Measurements from ENCODE around the gene ZMYND15. TPM values are rescaled to one million over a fixed set of nuclear protein-coding genes. Genes with fewer than 3 reads are reported as not detected.

Gene ZMYND15
- total RNA-seq, 2 experiments from 2014 or later: 0.10 TPM; not detected in 1

Other genes starting within 250 kb of the ZMYND15 start
- gene SPNS2, start 241.0 kb upstream of the ZMYND15 start, total RNA-seq: under 1 TPM; 0.15 to 0.60 TPM
- 10 to 100 TPM; 36.7 to 37.7 TPM for gene MYBBP1A, start 184.4 kb upstream of the ZMYND15 start, total RNA-seq
- not detected for gene GGT6, start 179.3 kb upstream of the ZMYND15 start, total RNA-seq
- not detected for gene SMTNL2, start 155.3 kb upstream of the ZMYND15 start, total RNA-seq
- not detected for gene ALOX15, start 98.2 kb upstream of the ZMYND15 start, total RNA-seq
- gene PELP1, start 35.7 kb upstream of the ZMYND15 start, total RNA-seq: 10 to 100 TPM; 67.7 to 69.2 TPM
- gene ARRB2, start 29.2 kb upstream of the ZMYND15 start, total RNA-seq: 100 to 1,000 TPM; 372 to 378 TPM
- 10 to 100 TPM; 24.6 to 25.3 TPM for gene MED11, start 8.4 kb upstream of the ZMYND15 start, total RNA-seq
- gene CXCL16, start 95 bp downstream of the ZMYND15 start, total RNA-seq: 1 to 10 TPM; 2.2 to 2.6 TPM
- under 1 TPM in 1 of 2 experiments, not detected in 1; 0.35 TPM for gene TM4SF5, start 32.1 kb downstream of the ZMYND15 start, total RNA-seq
- under 1 TPM in 1 of 2 experiments, not detected in 1; 0.40 TPM for gene VMO1, start 46.5 kb downstream of the ZMYND15 start, total RNA-seq
- gene GLTPD2, start 49.1 kb downstream of the ZMYND15 start, total RNA-seq: not detected
- gene PSMB6, start 56.3 kb downstream of the ZMYND15 start, total RNA-seq: 100 to 1,000 TPM; 118 to 121 TPM
- 10 to 100 TPM; 17.4 to 20.7 TPM for gene PLD2, start 67.3 kb downstream of the ZMYND15 start, total RNA-seq
- gene MINK1, start 93.5 kb downstream of the ZMYND15 start, total RNA-seq: 100 to 1,000 TPM; 107 to 109 TPM
- gene C17orf107, start 159.7 kb downstream of the ZMYND15 start, total RNA-seq: under 1 TPM; 0.58 to 0.98 TPM
- under 1 TPM; 0.33 to 0.43 TPM for gene CHRNE, start 163.3 kb downstream of the ZMYND15 start, total RNA-seq
- not detected for gene GP1BA, start 192.4 kb downstream of the ZMYND15 start, total RNA-seq
- gene SLC25A11, start 200.2 kb downstream of the ZMYND15 start, total RNA-seq: 10 to 100 TPM; 62.8 to 71.0 TPM
- gene RNF167, start 200.4 kb downstream of the ZMYND15 start, total RNA-seq: 100 to 1,000 TPM; 249 to 261 TPM
- gene PFN1, start 208.7 kb downstream of the ZMYND15 start, total RNA-seq: 1,000 to 10,000 TPM; 2,149 to 2,220 TPM
- 10 to 100 TPM; 26.8 to 33.0 TPM for gene ENO3, start 211.3 kb downstream of the ZMYND15 start, total RNA-seq
- gene SPAG7, start 228.0 kb downstream of the ZMYND15 start, total RNA-seq: 10 to 100 TPM; 53.0 to 58.2 TPM
- 10 to 100 TPM; 73.2 to 80.1 TPM for gene CAMTA2, start 247.8 kb downstream of the ZMYND15 start, total RNA-seq

Data from activated CD4-positive, alpha-beta memory T cell treated with anti-CD3 and anti-CD28 coated beads, Interleukin-2, amount 10 ng/mL, durations not matched to agents 7 days and 5 days (primary cell).